Tibial artery (tissue), 4 donors: ENCODE measurements around the gene ALDH3A1.

ENCODE experiments used
- DNase-seq, 2 donors: peaks; one replicate each; pipeline ENCODE4 v3.0.0-alpha.2; 2019
- H3K27ac ChIP-seq, 2 donors: fragments of 200-600 bp; sonication (generic) in 1 of 2; 1 replicate in 1 of 2; 2 replicates in 1 of 2; pipeline ENCODE4 v1.5.1; 2018 to 2019; ENCODE audit warnings: mild to moderate bottlenecking in 1 of 2
- H3K27me3 ChIP-seq, 2 donors: fragments of 200-600 bp; sonication (generic) in 1 of 2; one replicate each; pipeline versions ENCODE4 v1.5.1 to v1.6.0; 2016 to 2019
- H3K36me3 ChIP-seq, 3 donors: fragments of 200-600 bp; sonication (generic) in 2 of 3; one replicate each; pipeline ENCODE4 v1.5.1; 2016 to 2019; ENCODE audit warnings: mild to moderate bottlenecking in 2 of 3
- H3K4me1 ChIP-seq, 4 donors: fragments of 200-600 bp; sonication (generic) in 2 of 4; 1 replicate in 3 of 4; 2 replicates in 1 of 4; pipeline ENCODE4 v1.5.1; 2016 to 2019
- H3K4me3 ChIP-seq, 2 donors: fragments of 200-600 bp; sonication (generic) in 1 of 2; 1 replicate in 1 of 2; 2 replicates in 1 of 2; pipeline ENCODE4 v1.5.1; 2018 to 2019; ENCODE audit warnings: mild to moderate bottlenecking in 2 of 2
- H3K9me3 ChIP-seq, 3 donors: fragments of 200-600 bp; sonication (generic) in 1 of 3; one replicate each; pipeline ENCODE4 v1.5.1; 2016 to 2019
- intact Hi-C: fragments of 100-400 bp; cut with DNase I; formaldehyde crosslinking; loops from one replicate; pipeline ENCODE4 v1.15.0; 2023; ENCODE audit warnings: low total_unique reads
- TF ChIP-seq, protein P1 (sequence below), 2 experiments: fragments of 200-600 bp in 1 of 2; fragments of 450-650 bp in 1 of 2; IDR thresholded peaks; one replicate each; pipeline ENCODE4 v1.5.1; 2017 to 2019; ENCODE audit warnings: antibody characterized with exemption in 2 of 2, mild to moderate bottlenecking in 1 of 2, moderate library complexity in 1 of 2

ALDH3A1 gene

DNA sequence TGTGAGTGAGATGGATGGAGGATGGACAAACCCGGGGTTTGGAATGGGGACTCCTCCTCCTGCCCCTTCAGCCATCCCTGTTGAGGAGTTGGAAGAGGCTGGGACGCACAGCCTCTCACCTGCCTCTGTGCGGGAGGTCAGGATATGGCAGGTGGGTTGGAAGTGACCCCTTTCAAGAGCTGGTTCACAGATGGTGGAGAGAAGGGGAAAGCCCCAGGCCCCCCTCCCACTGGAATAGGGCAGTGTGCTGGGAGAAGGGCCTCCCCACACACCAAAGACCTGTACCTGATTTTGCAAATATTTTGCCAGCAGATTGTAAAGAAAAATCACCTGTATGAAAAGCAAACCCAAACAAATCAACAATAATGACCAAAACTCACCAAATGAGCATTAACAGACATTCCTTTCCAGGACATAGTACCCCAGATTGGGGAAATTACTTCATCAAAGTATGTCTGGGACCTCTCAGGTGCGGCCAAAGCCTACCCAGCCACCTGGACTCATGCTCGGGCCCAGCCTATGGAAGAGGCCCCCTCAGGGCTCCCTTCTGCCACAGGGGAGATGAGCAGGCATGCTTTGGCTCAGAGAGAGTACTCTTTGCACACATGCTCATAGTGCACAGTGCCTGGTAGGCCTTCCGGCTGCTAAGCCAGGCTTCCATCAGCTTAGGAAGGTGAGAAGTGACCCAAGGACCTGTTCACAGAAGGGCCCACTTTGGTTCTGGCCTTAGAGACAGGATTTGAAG lies 39.5 kb downstream of the ALDH3A1 start:
- DNase-seq = peak in 1 of 2 donors; percentile 45
- no peak overlapping the region for H3K27ac ChIP-seq
- intact Hi-C loops = no loop called here

DNA sequence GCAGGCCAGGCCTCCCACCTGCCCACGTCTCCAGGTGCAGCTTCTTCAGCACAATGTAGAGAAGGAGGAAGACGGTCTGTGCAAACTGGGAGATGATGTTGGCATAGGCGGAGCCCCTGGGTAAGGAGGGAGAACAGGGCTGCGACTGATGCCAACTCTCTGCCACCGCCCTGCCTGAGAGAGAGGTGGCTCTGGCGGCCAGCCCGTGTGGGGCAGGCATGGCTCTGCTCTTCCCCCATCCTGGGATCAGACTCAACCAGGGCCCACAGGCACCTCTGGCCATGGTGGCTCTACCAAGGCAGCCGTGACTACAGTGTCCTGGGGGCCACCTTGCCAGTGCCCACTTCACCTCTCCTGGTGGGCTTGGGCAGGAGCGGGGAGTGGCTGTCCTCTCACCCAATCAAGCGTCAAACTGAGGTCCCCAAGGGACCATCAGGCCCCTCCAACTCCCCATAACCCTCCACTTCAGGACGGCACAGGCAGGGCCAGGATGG lies 40.3 kb downstream of the ALDH3A1 start:
- no peak overlapping the region for H3K4me3 ChIP-seq
- no peak overlapping the region for H3K27ac ChIP-seq
- no peaks in the 10 kb centered on the region for H3K9me3 ChIP-seq
- no peaks in the 10 kb centered on the region for H3K27me3 ChIP-seq
- intact Hi-C loops = no loop called here
- no peaks in the 10 kb centered on the region for H3K36me3 ChIP-seq
- H3K4me1 ChIP-seq = peaks cover 0 to 18% (median 10%) of the 10 kb centered on the region in 4 donors
- no peak for DNase-seq
- TF ChIP-seq, protein P1, sequence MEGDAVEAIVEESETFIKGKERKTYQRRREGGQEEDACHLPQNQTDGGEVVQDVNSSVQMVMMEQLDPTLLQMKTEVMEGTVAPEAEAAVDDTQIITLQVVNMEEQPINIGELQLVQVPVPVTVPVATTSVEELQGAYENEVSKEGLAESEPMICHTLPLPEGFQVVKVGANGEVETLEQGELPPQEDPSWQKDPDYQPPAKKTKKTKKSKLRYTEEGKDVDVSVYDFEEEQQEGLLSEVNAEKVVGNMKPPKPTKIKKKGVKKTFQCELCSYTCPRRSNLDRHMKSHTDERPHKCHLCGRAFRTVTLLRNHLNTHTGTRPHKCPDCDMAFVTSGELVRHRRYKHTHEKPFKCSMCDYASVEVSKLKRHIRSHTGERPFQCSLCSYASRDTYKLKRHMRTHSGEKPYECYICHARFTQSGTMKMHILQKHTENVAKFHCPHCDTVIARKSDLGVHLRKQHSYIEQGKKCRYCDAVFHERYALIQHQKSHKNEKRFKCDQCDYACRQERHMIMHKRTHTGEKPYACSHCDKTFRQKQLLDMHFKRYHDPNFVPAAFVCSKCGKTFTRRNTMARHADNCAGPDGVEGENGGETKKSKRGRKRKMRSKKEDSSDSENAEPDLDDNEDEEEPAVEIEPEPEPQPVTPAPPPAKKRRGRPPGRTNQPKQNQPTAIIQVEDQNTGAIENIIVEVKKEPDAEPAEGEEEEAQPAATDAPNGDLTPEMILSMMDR (IDR thresholded peaks at IDR 0.05) = no peak

More for the DNA sequence above, 39.5 kb downstream of the ALDH3A1 start:
- Histone ChIP-seq H3K9me3 (no peaks in the 10 kb centered on the region), H3K4me1 (peaks cover 0 to 14% (median 7%) of the 10 kb centered on the region in 4 donors), H3K36me3 (no peaks in the 10 kb centered on the region), H3K4me3 (no peak overlapping the region), H3K27me3 (no peaks in the 10 kb centered on the region)
- TF ChIP-seq, protein P1 (IDR thresholded peaks at IDR 0.05) = no peak

DNA sequence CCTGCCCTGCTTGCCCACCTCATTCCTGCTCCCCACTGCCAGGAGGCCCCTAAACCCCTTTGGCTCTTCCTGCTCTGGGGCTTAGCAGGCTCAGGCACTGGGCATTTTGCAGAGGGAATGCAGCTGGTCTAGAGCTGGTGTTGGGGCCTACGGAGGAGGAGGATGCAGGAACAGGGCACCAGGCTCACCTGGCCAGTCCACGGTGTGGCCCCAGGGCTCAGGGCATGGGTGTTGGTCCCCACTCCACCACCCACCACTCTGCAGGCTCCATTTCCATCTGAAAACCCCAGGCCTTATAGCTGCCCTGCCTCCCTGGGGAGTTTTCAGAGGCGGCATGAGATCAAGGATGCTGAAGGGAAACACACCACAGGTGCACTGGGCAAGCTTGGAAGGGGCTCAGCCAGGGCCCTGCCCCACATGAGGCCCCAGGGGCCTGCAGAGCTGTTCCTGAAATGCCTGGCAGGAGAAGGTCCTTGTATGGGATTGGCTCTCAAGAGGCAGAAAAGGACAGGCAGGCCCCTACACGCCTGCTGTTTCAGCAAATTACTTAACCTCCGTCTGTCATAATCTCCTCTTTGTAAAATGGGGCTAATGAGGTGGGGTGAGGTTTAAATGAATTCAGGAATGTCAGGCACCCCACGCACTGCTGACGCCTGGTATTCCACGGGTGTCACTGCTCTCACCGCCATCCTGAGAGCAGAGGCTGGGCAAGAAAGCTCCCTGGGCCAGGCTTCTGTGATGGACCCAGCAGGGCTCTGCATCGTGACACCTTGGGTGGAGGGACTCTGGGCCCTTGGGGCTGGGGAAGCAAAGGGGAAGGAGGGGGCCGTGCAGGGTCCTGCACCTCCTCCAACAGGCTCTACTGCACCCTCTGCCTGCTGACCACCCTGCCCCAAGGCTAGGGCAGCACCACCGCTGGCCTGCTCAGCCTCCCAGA lies 41.0 kb downstream of the ALDH3A1 start:
- DNase-seq = no peak
- Histone ChIP-seq H3K36me3 (no peaks in the 10 kb centered on the region), H3K4me3 (no peak overlapping the region), H3K27ac (no peak overlapping the region), H3K27me3 (no peaks in the 10 kb centered on the region), H3K4me1 (peaks cover 0 to 18% (median 10%) of the 10 kb centered on the region in 4 donors), H3K9me3 (no peaks in the 10 kb centered on the region)
- intact Hi-C loops = no loop called here
- TF ChIP-seq, protein P1 (IDR thresholded peaks at IDR 0.05) = no peak

DNA sequence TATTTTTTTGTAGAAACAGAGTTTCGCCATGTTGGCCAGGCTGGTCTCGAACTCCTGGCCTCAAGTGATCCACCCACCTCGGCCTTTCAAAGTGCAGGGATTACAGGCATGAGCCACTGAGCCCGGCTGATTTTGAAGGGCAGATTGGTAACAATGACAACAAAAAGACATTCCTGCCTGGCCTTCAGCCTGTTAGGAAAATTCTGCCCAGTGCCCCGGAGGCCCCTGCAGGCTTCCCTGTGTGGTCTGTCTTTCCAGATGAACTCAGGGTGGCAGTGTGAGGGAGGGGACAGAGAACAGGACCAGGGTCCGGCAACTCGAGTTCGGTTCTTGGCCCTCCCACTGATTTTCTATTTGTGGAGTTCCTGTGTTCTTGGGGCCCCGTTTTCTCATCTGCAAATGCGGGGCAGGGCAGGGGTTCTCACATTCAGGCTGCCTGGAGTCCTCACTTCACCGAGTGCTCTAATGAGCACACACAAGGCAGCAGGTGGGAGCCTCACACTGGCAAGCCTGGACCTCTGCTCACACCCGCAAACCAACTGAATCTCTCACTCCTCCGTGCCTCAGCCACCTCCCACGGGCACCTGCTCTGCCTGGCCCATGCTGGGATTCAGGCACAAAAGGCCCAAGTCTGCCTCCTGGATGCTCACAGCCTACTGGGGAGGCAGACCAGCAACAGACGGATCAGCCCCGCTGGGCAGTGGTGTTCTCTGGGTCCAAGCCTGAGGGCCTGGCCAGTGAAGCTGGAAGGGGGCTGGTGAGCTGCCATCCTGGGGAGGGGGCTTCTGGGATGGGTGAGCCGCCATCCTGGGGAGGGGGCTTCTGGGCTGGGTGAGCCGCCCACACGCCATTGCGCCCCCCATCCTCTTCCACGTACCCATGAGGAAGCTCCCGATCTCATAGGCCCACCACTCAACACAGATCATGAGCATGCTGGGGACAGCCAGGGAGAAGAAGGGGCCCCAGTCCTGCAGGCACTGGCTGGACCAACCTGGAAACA lies 42.0 kb downstream of the ALDH3A1 start:
- H3K4me1 ChIP-seq = peaks cover 0 to 18% (median 10%) of the 10 kb centered on the region in 4 donors
- no peak for DNase-seq
- H3K9me3 ChIP-seq = no peaks in the 10 kb centered on the region
- TF ChIP-seq, protein P1 (IDR thresholded peaks at IDR 0.05) = no peak
- no peaks in the 10 kb centered on the region for H3K27me3 ChIP-seq
- H3K4me3 ChIP-seq = no peak overlapping the region
- no peak overlapping the region for H3K27ac ChIP-seq
- H3K36me3 ChIP-seq = no peaks in the 10 kb centered on the region
- intact Hi-C loops = no loop called here

DNA sequence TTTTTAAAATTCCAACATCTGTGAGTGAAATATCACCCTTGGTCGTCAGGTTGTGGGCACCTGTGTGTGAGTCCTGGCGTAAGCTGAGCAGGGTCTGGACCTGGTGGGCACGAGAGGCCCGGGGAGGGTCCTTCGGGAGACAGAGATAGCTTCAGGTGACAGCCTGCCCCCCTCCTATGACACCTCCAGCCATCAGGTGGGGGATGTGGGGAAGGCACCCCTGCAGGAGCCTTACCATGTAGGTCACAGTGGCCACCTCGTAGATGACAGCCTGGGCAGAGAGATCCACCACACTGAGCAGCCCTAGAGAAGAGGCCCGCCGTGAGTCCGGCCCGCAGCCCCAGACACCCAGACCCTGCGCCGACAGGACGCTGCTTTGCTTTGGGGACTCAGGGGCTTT lies 42.9 kb downstream of the ALDH3A1 start:
- TF ChIP-seq, protein P1 (IDR thresholded peaks at IDR 0.05) = no peak
- no peak overlapping the region for H3K27ac ChIP-seq
- no peak overlapping the region for H3K4me3 ChIP-seq
- H3K9me3 ChIP-seq = no peaks in the 10 kb centered on the region
- H3K27me3 ChIP-seq = no peaks in the 10 kb centered on the region
- intact Hi-C loops = no loop called here
- peaks cover 0 to 18% (median 10%) of the 10 kb centered on the region in 4 donors for H3K4me1 ChIP-seq
- no peak for DNase-seq
- H3K36me3 ChIP-seq = no peaks in the 10 kb centered on the region
